Hematopoietic multipotent progenitor cell treated with erythropoietin and hydrocortisone succinate and interleukin-3 and kit ligand, for 8 days (in vitro differentiated cells): Measurements from ENCODE around the gene RDH14.

ENCODE experiments used
- DNase-seq: peaks from one replicate; pipeline ENCODE4 v3.0.0-alpha.2; 2015

The RDH14 gene

DNA sequence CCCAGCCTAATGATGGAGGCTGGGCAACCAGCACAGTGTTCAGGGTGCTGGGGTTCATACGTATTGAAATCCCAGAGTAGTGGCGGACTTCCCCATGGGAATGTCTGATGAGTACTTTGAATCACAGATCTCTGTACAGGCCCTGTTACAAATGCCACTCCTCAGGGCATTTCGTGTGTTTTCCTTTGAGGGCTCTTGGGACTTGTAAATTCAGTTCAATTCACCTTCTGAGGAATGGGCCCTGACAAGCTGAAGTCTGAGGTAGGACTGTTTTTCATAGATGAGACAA is 288 bp upstream of the RDH14 start:
- DNase-seq = no peak

DNA sequence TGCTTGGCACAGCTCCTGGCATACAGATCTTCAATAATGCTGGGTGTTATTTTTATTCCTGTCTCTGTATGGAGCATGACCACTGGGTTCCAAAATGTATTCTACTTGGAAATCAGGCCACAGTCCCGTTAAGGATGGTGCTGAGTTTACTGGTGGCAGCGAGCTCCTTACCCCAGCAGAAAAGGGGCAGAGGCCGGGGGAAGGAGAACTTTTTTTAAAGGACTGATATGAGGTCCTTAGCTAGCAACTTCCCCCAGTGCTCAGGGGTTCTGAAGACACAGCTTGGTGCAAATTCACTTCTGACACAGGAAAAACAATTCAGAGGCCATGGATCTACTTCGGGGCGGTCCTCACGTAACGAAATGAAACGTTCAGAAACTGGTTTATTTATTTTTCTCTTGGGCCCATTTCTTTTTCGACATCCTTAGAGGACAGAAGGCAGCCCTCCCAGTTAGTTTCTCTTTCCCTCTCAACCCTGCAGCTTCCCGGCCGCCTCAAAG is 872 bp downstream of the RDH14 start:
- peak; percentile 23 for DNase-seq

DNA sequence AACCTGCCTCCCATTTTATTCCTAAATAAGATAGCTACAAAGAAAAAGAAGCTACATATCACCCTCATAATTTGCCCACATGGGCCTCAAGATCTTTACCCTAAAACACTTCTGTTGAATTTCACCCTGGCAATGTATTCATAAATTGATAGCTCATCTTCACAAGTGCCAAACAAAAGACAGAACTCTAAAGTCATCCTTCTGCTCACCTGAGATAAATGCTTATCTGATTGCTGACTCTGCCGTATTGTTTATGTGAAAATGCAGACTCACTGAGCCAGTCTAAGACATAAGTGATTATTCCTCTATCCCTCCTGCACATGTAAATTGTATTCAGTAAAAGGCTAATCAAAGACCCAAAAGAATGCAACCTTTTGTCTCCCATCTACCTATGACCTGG is 2.0 kb downstream of the RDH14 start:
- peak; percentile 60 for DNase-seq

DNA sequence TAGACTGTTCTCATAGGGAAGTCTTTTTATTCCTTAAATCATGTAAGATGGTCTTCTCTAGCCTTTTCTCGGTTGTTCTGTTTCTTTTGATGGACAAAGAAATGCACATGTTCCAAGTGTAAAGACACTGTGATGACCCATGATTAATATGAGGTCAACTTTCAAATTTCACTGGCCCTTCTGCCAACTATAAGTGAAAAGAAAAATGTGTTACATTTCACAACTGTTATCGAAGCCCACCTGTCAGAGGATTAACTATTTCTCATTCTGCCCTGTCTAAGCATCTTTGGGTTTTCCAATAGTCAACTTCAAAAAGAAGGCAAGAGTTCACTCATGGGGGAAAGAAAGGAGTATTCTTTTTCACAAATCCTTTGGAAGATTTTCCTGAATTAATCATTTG is 3.3 kb downstream of the RDH14 start:
- DNase-seq = no peak

DNA sequence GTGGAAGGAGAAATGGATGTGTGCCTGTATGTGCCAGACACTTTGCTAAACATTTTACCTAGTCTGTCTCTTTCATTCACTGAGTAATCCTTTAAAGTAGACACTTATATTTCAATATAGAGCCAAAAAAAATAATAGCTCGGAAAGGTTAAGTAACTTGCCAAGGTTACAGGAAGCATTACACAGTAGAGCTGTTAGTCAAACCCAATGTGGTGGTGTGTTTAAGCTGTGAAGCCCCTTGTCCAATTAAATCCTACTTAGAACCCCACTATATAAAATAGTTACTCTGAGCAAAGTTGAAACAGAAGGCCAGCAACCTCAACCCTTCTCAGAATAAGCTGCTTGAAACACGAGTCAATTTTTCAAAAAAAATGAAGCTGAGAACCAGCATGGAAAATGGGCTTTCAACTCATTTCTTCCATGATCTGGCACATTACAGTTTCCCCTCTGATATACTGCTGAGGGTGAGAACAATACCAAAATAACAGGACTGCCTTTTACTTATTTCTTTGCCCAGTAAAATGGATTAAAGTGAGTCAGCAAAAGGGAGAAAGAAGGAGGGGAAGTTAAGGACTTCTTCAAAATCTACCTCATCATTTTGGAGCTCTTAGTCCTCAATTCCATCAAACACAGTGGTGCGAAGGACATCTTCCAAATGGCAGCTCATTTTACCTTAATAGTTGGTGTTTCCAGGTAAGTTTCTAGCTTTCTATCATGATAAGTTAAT is 7.9 kb downstream of the RDH14 start:
- DNase-seq = no peak

DNA sequence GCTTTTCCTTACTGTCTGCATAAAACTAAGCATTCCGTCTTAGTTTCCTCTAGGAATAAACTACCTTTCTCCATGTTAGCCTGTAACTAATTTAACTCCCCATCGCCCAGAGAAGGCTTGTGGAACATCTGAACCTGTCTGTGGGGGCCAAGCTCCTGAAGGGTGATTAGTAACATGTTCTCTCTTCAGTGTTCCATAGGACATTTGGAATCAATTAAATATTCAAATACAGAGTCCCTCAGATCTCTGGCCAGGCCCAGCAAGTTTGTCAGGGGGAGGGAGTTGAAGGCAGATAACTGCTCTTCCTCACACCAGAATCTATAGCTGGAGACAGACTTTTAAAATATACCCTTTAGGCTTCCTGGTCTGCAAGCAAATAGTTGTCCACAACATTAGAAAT is 8.8 kb downstream of the RDH14 start:
- no peak for DNase-seq

DNA sequence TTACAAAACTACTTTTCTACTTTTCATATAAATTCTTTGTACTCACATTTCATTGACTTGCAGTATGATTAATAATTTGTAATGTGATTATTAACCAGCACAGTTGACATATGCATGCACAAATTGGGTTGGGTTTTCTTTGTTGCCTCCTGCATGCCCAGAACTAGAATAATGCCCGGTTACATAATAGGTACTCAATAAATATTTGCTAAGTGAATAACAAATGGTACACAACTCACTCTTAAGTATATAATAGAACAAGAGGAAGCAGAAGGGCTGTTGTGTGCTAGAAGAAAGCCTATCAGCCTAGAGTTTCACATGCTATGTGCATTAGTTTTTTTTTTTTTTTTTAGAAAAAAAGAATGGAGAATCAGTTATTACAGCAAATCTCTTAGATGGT is 9.3 kb downstream of the RDH14 start:
- no peak for DNase-seq

DNA sequence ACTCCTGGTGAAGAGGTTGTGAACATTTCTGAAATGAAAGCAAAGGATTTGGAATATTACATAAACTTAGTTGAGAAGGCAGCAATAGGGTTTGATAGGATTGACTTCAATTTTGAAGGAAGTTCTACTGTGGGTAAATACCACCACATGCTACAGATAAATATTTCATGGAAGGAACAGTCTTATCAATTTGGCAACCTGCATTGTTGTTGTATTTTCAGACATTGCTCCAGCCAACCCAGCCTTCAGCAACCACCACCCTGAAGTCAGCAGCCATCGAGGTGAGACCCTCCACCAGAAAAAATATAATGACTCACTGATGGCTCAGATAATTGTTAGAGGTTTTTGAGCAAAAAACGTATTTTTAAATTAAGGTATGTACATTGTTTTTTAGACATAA is 10.0 kb downstream of the RDH14 start:
- DNase-seq = peak; percentile 66

DNA sequence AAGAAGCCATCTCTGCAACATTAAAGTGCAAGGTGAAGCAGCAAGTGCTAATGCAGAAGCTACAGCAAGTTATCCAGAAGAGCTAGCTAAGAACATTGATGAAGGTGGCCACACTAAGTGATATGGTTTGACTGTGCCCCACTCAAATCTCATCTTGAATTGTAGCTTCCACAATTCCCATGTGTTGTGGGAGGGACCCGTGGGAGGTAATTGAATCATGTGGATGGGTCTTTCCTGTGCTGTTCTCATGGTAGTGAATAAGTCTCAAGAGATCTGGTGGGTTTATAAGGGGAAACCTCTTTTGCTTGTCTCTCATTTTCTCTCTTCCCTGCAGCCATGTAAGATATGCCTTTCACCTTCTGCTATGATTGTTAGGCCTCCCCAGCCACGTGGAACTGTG is 11.4 kb downstream of the RDH14 start:
- no peak for DNase-seq

DNA sequence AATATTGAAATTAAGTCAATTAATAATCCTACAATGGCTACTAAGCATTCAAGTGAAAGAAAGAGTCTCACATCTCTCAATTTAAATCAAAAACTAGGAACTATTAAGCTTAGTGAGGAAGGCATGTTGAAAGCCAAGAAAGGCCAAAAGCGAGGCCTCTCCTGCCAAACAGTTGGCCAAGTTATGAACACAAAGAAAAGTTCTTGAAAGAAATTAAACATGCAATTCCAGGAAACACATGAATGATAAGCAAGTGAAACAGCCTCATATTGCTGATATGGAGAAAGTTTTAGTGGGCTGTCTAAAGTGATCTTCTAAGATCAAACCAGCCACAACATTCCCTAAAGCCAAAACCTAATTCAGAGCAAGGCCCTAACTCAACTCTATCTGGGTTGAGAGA is 11.8 kb downstream of the RDH14 start:
- peak; percentile 83 for DNase-seq

DNA sequence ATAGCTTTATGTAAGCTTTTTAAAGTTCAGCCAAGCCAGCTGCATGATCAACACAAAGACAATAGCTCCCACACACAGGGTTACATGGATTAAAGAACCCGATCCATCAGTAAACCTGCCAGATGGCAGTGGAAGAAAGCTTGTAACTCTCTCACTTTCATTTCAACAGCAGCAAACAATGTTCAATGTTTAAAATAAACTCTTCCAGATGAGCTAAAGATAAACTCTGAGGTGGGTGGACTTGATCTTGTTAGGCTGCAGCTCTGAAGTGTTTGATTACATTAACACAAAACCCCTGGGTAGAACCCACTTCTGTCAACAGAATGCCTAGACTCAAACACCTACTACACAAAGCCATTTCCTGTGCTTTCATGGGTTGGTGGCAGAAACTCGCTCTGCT is 13.9 kb downstream of the RDH14 start:
- no peak for DNase-seq

DNA sequence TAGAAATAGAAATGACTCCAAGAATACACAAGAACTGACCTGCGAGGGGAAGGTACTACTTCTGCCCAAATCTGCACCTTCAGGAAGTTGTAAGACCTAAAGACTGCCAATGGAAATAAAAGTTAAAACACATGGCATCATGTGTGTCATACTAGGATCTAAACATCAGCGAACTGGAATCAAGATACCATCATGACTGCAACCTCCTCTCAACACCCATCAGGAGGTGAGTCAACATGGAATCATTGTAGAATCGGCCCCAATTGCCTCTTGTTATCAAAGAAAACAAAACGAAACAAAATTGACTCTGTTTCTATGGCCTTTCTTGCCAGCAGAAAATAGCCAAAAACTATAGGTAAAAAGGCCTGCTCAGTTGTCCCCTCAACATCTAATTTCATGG is 15.1 kb downstream of the RDH14 start:
- DNase-seq = no peak

DNA sequence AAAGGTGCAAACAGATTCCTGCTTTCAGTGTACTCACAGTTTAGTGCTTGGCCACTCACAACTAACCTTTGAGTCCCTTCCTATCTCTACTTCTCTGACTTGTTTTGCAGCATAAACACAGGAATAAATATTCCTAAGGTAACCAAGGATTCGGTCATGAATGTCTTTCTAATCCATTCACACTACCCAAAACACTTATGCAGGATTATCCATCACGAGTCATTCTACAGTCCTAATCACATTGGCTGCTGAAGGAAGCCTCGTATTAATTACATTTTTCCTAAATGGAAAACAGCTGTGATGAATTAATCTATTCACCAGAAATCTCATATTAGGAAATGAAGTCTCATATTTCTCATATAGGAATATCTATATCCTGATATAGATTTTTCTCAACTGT is 16.3 kb downstream of the RDH14 start:
- no peak for DNase-seq

DNA sequence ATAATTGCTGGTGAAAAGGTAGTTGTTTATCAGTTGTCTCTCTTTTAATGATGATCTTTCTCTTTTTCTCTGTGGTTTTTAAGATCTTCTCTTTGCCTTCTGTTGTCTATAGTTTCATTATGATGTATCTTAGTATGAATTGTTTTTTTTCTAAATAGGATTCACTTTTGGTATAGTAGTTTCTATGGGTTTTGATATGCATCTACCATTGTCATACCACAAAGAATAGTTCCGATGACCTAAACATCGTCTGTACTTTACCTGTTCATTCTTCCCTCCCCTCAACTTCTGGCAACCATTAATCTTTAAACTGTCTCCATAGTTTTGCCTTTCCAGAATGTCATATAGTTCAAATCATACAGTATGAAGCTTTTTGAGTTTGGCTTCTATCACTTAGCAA is 19.6 kb downstream of the RDH14 start:
- DNase-seq = no peak

DNA sequence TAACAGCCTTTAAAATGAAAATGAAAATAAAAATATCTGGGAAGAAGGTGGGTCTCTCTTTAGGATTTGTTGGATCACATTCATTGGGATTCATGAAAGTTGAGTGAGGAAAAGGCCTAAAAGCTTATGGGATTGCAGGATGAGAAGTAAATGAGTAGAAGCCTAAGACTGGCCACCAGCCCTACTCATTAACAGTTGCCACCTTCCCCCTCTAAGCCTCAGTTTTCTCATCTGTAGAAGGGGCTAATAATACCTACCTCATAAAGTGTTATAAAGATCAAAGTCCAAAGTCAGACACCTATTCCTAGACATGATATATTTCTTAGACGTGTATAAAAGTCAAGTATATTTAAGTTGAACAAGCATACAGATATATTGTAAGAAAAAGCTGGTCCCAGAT is 23.8 kb downstream of the RDH14 start:
- DNase-seq = no peak

DNA sequence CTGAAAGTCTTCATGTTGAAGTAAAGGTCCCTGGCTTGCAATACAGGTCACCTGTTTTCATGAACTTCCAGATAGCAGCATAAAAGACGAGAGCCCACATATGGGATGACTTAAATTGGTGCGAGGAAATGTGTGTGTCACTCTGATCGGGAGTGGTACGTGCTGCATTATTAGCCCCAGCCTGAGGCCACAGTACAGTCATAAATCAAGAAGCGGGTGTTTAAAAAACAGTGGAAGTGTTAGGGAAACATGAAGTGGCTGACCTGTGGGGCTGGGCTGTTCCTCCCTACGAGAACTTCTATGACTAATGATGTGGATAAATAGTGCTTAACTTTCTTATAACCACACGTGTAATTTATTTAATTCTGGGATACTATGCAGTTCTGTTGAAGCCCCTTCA is 24.4 kb downstream of the RDH14 start:
- DNase-seq = no peak

DNA sequence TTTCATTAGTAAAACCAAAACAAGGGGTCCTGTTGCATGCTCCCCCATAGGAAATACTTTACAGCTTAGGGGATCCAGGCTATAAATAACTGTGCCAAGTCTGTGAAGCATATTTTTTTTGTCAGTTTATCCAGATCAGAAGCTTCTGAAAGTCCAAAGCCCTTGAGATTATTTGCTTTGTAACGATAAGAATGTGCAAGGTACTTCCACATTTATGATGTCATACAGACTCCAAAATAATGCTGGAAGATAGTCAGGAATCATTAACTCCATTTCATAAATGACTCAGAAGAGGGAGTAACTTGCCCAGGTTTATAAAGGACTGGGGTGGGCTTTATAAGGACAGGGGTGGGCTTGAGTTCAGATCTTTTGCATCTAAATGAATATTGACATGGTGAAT is 29.3 kb downstream of the RDH14 start:
- no peak for DNase-seq

DNA sequence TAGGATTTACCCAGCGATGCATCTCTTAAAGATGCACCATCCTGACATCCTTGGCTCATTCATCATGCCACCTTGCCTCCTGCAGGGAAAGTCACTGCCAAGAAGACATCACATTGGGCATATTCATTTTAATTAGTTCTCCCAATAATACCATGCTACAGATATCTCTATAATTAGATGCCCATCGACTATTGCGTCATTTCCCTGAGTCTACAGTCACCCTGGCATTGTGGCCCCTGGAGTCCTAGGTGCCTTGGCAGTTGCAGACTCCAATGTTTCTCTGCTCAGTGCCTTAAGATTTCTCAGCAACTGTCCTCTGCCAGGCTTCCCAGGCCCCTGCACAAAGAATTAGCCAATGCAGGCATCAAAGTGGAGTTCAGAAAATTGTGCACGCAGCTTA is 32.6 kb downstream of the RDH14 start:
- no peak for DNase-seq

DNA sequence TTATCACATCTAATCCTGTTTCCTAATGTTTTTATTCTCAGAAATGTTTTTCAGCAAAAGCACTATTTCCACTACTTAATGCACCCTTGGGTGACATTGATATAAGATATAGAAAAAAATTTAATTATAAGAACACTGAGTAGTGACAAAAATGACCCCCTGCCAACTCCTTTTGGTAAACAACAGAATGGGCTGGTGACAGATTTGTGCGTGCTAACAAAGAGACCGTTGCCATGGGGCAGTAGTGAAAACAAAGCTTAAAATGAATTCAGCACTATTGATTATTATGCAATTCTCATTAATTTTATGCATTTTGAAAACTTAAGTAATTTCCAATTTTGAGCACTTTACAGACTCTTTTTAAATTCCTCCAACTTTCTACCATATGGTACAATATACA is 33.1 kb downstream of the RDH14 start:
- DNase-seq = no peak

DNA sequence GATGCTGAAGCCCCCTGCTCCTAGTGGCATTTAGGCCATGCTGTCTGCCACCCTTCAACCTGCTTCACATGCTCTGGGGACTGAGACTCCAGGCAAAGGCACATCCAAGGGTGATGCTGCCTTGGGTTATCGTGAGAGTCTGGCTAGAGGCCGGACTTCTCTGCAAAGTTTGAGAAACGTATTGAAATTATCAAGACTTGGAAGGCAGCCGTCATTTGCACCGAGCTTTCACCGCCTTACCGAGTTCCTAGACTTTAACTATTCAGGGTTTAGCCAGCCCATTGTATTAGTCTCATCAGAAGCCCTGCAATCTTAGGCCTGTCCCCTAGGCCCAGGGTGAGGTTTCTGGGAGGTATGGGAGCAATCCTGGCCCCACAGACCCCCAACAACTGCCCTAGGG is 34.0 kb downstream of the RDH14 start:
- DNase-seq = no peak

DNA sequence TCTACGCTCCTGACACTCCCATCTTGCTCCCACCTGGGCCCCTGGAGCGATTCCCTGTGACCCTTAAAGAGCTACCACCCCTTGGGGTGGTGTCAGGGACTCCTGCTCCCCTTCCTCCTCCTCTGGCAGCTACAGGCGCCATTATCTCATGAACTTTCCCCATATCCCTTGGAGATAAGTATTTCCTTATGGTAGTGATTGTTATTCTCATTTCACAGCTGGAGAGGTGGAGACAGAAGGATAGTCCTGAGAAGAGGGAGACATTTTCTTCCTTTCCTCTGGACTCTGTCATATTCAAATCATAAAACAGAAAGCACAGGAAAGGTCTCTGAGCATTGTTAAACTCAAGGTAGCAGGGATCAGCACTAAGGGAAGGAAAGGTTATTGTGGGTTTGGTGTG is 34.6 kb downstream of the RDH14 start:
- no peak for DNase-seq

DNA sequence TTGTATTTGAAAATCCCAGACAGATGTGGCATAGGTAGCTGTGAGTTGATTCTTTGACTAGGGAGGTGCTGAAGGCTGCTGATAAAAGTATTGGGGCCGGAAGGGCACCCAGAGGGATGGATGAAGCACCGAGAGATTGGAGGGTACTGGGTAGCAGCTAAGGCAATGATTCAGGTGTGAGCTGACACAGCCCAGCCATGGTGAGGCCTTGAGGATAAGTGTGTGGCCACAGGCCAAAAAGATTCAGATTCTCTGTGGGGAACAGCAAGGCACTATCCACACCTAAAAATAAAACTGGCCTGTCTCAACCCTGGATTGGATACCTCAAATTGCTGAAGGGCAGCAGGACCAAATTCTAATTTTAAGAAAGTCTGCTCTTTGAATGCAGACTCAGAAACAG is 35.2 kb downstream of the RDH14 start:
- DNase-seq = no peak

DNA sequence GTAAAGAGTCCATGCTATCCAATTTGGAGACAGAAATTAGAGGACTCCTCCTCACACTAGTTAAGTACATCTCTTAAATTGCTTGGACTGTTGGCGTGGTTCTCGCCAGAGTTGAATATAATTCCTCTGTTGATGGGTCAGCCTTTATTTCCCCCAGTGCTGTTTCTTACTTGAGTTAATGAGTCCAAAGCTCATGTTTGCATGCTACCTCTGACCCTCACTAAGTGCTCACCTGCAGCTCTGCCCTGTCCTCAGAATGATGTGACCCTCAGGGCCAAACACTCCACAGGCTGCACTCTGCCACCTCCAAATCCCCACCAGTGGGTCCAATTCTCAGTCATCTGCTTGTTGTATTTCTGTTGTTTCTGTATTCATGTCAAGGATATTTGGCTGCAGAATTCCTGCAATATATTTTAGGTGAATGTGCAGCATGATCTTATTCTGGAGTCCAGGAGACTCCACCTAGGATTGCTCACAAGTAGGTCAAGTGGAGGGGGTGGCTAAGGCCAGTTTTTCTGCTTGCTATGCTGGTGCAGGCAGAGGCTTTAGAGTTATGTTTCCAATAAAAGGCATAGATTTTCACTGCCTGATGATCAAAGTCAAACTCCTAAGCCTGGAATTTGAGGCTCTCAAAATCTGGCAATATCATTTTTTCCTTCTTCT is 37.8 kb downstream of the RDH14 start:
- DNase-seq = no peak

DNA sequence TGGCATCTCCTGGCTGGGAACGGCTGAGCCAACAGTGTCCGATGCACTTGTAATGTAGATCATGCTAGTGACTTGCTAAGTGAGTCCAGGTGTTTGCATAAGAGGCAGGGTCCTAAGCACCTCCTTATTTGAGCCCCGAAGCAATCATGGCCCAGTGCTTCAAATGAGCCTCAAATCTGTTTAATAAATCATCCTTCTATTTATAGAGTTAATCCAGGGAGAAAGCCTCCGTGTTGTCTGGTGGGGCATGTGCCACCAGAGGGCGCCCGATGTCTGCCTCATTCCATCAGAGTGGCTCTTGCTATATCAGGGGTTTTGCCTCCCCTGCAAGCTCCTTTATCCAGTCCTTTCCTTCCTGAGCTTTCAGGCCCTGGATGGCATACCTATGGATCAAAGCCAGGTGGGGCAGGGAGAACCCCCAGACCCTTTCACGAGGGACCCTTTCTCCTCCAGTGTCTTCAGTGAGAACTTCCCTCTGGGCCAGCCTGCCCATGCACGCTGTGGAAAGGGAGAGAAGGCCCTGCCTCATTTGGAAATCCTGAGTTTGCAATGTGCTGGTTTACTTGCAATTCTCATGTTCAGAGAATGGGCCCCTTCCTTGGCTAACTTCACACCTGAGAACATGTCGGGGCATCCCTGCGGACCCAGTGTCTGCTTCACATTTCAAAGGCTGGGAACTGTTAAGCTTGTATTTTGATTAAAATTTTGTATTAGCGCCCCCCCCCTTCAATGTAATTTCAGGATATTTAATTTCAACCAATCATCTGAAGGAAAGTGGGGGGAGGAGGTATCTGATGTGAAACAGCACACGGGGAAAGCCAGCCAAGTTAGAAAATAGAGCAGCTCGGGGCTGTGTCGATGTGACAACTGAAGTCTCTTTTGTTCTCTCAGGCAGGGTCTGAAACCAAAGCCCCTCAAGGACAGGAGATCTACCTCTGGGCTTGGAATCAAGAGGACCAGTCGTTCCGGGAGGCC is 39.7 kb downstream of the RDH14 start:
- peak; percentile 77 for DNase-seq
